ENCODE results near the gene KRTAP4-2.

- TF ChIP-seq POLR2AphosphoS5 (IDR thresholded peaks at IDR 0.05; ENCODE audit: borderline replicate concordance, low read depth, low read length) (no peak), EZH2 (IDR thresholded peaks at IDR 0.05) (no peak), FOXP2 (optimal IDR thresholded peaks at IDR 0.05; ENCODE audit: control extremely low read depth, extremely low read length, insufficient read depth) (no peak)
Measured at GRCh38 chr17:41163828-41164227, 14.2 kb downstream of the KRTAP4-2 start.

Measured in SK-N-MC (cell line).